Measurements from ENCODE around the gene EPC2.

EPC2 gene, protein sequence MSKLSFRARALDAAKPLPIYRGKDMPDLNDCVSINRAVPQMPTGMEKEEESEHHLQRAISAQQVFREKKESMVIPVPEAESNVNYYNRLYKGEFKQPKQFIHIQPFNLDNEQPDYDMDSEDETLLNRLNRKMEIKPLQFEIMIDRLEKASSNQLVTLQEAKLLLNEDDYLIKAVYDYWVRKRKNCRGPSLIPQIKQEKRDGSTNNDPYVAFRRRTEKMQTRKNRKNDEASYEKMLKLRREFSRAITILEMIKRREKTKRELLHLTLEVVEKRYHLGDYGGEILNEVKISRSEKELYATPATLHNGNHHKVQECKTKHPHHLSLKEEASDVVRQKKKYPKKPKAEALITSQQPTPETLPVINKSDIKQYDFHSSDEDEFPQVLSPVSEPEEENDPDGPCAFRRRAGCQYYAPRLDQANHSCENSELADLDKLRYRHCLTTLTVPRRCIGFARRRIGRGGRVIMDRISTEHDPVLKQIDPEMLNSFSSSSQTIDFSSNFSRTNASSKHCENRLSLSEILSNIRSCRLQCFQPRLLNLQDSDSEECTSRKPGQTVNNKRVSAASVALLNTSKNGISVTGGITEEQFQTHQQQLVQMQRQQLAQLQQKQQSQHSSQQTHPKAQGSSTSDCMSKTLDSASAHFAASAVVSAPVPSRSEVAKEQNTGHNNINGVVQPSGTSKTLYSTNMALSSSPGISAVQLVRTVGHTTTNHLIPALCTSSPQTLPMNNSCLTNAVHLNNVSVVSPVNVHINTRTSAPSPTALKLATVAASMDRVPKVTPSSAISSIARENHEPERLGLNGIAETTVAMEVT

DNA sequence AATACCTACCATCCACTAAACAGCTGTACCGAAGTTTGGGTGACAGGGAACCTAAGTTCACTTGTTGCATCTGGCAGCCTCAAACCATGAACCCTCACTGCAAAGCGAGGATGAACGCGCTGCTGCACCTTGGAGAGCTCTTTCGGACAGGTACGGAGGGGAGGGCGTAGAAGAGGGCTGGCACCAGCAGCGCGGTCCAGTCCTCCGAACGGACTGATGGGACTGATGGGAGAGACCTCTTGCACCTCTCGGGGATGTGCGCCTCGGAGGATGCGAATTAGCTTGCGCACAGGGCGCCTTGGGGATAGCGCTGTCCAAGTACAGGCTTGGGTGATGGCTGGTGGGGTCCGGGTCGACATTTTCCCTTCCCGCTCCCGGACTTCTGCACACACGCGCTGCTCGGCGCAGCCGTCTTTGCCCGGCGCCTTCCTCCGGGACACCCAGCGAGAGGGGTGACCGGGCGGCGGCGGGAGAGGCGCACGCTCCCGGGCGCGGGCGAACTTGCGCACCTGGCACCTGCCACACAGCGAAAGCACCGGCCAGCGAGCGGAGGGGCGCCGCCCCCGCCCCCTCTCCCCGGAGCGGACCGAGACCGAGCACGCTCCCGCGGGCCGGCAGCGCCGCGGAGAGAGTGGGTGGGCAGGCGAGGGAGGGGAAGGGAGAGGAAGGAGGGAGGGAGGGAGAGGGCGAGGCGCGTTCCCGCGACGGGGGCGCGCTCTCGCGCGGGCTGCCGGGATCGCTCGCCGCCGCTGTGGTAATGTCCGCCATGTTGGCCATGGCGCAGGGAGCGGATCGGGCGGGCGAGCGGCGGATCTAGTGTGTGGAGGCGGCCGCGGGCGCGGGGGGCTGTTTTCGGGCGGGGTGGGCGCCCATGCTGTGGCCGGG is at the start of gene EPC2:
Gene EPC2, plus strand, starts transcription at position 754 of the 885 bp plus-strand sequence. CDS start 267 bp downstream, outside the sequence.
- peak; percentile 55 for DNase-seq (ENCODE audit: low read depth)

DNA sequence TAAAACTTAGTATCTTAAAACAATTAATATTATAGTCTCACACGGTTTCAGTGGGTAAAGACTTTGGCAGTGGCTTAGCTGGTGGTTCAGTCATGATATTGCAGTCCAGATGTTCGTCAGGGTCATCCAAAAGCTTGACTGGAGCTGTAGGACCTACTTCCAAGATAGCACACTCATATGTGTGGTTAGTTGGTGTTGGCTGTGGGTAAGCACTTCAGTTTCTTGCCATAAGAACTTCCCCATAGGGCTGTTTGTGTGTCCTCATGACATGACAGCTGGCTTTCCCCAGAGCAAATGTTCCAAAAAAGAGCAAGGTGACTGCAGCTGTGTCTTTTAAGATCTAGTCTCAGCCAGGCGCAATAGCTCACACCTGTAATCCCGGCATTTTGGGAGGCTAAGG is 48.5 kb upstream of the EPC2 start:
- no peak for DNase-seq (ENCODE audit: low read depth)

DNA sequence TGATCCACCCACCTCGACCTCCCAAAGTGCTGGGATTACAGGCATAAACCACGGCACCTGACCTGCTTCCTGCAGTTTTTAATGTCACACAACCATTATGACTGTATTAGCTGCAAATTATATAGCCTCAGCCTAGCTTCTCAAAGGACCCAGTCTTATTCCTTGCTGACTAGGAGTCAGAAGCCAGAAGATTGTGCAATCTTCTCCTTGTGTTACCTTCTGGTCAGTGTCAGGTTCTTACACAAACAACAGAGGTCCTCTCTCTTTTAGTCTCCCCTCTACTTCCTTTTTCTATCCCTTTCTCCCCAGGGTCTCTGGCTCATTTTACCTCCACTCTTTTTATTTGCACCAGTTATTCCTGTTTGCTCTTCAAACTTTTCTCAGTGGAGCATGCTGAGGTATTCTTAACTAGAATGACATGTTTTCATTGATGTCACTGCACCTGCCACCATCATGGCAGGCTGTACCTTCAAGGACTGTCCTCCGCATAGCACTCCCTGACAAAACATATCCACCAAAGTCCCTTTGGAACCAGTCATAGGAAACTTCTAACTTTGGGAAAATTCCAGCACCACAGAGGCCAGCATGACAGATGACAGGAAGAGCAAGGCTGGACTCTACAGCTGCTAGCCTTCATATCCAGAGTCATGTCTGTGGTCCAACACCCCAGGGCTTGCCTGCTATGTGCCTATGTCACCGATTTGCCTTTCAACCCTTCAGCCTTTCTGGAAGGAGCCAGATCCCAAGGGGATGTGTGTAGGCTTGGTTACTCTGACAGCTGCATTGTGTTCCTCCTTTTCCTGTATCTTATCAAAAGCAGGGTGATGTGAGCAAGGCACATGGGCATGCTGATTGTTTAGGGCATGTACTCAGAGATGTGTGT is 45.2 kb upstream of the EPC2 start:
- no peak for DNase-seq (ENCODE audit: low read depth)

DNA sequence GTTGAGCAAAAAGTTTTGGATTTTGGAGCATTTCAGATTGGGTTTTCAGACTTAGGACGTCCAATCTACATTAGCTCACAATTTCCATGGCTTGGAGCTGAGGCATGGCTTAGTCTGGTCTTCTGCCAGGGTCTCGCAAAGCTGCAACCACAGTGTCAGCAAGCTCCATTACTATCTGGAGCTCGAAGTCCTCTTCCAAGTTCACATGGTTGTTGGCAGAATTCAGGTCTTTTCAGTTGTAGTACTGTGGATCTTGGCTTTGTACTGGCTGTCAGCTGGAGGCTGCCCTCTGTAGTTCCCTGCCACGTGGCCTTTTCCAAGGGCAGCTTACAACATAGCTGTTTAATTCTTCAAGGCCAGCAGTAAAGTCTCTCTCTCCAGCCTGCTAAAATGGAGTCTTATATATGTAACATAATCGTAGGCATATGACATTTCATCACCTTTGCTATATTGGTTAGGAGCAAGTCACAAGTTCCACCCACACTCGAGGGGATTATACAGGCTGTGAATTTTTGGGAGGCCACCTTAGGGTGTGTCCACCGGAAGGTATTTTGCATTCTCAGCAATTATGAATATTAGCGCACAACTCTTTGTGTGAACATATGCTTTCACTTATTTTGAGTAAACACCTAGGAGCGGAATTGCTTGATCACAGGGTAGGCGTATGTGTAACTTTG is 41.5 kb upstream of the EPC2 start:
- DNase-seq (ENCODE audit: low read depth), result no peak

DNA sequence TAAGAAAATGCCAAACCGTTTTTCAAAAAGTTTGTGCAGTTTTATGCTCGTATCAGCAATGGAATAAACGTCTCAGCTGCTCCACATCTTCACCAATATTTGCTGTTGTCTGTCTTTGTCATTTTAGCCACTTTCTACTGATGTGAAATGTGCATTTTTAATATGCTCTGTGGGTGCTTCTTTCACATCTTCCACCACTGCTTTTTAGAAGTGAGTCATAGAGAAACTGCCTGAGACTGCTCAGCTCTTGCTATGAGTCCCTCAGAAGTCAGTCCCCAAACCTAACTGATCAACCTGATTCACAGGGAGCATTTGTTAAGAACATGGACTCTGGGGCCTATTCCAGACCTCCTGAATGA is 41.0 kb upstream of the EPC2 start:
- DNase-seq (ENCODE audit: low read depth), result no peak

DNA sequence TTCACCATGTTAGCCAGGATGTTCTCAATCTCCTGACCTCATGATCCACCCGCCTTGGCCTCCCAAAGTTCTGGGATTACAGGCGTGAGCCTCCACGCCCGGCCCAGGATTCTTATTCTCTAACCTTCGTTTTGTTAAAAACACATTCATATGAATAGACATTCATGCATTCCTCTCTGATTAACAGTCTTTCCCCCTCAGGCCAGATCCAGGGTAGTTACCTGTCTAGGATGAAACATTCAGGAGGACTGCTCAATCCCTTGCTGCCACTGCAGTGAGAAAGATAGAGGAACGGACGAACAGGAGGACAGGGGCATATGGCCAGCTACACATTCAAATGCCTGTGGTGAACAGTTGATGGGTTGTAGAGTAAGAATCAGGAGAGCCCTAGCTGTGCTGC is 39.6 kb upstream of the EPC2 start:
- DNase-seq (ENCODE audit: low read depth), result no peak

DNA sequence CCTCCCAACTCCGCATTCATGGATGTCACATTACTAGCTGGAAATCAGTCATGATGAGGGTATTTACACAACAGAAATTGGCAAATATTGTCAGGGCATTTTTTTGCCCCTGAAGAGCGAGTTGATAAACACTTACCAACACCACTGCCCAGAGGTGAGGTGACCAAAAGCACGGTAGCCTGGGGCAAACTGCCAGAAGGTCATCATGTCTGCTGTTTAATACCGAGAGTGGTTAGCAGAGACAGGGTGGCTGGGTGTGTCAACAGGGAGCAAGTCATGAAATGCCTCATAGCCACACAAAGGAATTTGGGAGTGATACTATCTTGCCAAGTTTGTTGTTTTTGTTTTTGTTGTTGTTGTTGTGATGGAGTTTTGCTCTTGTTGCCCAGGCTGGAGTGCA is 37.0 kb upstream of the EPC2 start:
- no peak for DNase-seq (ENCODE audit: low read depth)

DNA sequence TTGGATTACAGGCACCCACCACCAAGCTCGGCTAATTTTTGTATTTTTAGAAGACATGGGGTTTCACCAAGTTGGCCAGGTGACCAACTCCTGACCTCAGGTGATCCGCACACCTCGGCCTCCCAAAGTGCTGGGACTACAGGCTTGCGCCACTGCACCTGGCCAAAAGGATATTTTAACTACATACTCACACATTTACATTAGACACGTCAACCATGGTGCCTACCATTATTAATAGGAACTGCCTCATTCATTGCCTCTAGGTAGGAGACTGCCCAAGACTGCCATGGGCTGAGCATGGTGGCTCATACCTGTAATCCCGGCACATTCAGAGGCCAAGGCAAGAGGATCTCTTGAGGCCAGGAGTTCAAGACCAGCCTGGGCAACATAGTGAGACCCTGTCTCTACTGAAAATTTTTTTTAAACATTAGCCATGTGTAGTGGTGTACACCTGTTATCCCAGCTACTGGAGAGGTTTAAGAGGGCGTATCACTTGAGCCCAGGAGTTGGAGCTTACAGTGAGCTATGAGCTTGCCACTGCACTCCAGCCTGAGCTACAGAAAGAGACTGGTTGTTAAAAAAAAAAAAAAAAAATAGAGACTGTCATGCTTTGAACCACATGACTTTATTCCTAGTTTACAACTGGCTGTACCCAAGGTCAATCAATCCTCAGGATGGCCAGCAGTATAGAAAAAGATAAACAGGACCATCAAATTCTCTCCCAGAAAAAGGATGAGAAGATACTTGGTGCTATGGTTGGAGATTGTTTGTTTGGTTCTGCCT is 31.1 kb upstream of the EPC2 start:
- no peak for DNase-seq (ENCODE audit: low read depth)

DNA sequence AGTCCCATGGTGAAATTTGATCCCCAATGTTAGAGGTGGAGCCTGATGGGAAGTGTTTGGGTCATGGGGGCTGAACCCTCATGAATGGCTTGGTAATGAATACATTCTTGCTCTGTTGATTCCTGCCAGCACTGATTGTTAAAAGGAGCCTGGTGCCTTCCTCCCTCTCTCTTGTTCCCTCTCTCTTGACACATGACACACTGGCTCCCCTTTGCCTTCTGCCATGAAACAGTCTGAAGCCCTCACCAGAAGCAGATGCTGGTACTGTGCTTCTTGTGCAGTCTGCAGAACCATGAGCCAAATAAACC is 30.6 kb upstream of the EPC2 start:
- DNase-seq (ENCODE audit: low read depth), result no peak

DNA sequence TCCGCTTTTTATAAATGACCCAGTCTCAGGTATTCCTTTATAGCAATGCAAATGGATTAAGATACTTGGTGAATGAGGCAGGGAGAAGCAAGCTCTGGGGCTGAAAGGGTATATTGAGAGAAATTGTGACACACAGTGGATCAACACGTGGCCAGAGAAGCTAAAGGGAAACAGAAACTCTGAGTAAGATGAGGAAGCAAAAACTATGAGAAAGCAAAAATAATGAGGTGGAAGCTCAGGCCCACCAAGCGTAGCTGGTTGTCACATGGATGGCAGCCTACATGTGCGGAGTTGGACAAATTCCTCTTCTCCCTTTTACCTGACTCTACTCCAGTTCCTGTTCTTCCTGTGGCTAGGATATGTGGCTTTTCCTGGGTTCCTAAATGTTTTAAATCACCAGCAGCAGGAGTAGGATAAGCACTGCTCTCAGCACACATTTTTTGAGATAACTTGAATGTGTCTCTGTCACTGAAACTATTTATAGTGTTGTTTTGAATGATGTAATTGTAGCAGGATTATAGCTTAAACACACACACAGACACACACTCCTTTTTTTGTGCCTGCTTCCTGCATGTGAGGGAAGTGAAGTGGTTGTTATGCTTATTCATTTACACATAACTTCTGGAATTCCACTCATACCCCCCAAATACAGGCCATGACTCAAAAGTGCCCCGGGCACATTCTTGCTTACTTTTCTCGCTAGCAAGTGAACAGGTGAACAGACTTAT is 30.1 kb upstream of the EPC2 start:
- no peak for DNase-seq (ENCODE audit: low read depth)

DNA sequence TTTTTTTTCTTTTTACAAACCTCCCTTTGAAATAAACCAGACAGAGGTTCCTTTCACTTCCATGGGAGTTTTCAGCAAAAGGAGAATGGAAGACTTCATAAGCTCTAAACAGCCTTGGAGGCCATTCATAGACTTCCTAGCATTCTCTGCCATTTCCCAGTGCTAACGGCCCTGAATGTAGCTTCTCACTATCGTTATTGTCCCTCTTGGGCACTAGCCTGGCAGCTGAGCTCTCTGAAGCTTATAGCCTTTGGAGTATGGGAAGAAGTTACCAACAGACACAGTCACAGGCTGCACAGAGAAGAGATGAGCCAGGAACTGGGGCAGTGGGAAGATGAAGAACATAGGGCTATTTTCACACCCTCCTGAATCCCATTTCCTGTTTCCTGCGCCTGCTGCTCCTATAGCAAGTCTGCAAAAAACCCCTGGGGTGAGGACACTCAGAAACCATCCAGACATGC is 29.1 kb upstream of the EPC2 start:
- no peak for DNase-seq (ENCODE audit: low read depth)

DNA sequence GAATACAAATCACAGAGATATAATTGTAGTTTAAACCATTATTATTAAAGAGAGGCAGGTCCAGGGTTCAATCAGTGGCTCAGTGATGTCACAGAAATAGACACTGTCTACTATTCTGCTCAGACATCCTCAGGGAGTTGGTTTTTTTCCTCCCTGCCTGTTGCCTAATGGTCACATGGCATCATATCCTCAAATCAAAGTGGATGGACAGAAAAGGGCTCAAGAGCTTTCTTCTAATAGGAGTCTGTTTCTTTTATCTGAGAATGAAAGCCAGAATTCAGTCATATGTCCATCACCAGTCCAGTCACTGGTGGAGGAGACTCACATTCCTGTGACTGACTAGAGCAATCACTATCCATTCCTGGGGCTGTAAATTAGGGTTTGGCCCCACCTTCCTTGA is 27.9 kb upstream of the EPC2 start:
- no peak for DNase-seq (ENCODE audit: low read depth)

DNA sequence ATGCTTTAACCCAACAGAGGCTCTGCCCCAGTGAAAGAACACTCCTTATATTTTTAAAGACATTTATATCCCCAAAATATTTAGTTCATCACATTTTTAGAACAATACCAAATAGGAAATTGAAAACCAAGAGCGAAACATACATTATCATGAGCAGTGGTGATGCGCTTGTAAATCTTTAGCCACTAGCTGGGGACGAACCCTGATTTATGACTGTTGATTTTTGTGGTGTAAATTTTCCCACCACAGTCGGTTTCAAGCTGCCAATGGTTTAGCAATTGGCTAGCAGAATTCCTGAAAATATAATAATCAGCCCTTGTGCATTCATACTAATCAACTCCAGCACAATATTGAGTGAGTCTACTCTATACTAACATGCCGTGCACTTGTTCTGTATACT is 27.3 kb upstream of the EPC2 start:
- DNase-seq (ENCODE audit: low read depth), result no peak

DNA sequence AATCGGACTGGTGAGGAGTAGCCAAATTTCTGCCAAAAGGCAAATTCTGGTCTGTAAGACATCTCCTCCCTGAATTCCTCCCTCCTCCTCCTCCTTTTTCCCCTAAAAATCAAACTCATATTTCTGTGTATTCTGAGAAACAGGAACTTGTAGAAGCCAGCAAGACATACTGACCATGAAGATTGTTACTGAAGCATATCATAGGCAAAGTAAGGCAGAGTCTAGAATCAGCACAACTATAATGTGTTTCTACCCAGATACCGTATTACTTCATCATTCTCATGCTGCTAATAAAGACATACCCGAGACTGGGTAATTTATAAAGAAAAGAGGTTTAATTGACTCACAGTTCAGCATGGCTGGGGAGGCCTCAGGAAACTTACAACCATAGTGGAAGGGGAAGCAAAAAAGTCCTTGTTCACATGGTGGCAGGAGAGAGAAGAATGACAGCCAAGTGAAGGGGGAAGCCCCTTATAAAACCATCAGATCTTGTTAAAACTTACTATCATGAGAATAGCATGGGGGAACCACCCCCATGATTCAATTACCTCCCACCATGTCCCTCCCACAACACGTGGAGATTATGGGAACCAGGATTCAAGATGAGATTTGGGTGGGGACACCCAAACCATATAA is 24.9 kb upstream of the EPC2 start:
- DNase-seq (ENCODE audit: low read depth), result no peak

DNA sequence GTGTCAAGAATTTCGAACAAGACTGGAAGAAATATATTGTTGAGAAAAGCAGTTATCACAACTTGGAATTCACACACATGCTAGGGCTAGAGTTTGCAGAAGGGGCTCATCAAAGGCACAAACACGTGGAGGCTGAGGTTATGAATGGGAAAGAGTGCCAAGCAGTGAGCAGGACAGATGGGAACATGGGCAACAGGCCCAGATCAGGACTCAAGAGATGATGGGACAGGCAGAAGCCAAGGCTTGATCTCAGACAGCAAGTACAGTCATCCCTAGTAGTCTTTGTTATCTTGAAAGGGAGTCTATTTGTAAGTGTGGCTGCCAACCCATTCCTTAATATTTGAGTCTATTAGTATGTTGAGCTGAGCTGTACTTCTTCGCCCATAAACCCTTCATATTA is 22.2 kb upstream of the EPC2 start:
- no peak for DNase-seq (ENCODE audit: low read depth)

DNA sequence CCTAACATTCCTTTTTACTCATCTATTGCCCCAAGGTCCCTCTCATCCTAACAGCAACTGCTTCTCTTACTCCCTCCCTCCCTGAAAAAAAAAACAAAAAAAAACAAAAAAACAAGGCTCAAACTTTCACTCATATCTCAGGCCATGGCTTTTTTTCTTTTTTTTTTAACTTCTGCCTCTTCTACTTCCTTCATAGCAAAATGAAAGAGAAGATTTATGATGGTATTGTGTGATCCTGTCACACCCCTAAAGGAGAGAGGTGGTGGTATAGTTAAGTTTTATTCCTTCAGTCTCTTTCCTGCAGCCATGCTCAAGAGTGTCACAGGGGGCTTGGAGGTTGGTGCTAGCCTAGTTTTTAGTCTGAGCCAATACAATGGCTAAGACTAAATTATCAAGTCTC is 21.5 kb upstream of the EPC2 start:
- no peak for DNase-seq (ENCODE audit: low read depth)

DNA sequence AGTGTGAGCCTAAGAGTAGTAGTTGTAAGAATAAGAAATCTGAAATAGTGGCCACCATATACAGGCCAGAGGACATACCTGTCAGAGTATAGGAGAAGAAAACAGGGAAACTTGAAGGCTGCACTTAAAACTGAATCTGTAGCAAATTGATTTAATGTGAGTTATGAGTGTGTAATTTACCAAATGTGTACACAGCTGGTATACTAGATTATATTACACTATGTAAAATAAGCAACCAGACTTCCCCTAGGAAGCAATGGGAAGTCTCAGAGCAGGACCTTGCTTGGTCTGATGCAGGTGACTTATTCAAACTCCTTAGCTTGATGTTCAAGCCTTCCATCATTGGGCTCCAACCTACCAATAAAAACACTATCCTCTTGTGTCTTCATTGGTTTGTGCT is 17.3 kb upstream of the EPC2 start:
- DNase-seq (ENCODE audit: low read depth), result no peak

DNA sequence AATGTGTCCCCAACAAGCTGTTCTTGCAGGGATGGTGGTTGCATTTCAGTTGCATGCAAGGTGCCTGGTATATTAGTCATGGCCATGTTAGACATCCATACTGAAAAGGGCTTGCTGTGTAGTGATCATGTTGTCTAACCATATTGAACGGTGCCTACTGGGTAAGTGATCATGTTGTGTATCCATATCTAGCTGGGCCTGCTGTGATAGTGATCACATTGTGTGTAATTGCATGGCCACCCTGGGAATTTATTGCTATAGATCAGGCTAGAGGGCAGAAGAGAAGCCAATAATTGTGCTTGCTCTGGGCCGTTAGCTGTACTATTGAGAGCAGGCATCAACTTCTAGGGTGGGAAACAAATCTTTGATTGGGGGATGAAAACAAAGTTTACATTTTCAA is 9.8 kb upstream of the EPC2 start:
- no peak for DNase-seq (ENCODE audit: low read depth)

DNA sequence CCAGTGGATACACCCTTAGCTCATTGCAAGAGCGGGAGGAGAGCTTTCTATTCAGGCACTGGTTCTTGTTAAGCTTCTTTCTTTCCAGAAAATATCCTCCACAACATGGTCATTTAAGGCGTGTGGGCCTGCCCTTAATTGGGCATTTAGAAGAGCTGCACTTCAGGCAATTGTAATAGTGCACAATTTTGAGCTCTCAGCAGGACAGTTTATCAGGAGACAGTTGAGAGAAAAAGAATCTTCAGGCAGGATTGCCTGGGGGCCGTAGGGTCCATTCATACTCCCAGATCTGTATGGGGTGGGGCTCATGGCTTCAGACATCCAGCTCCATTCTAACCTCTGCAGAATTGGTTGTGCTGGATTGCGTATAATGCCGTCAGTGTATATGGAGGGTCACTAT is 6.0 kb upstream of the EPC2 start:
- no peak for DNase-seq (ENCODE audit: low read depth)

Measured in fibroblast of the conjunctiva (primary cell).